SK-N-SH (cell line): ENCODE data around the gene ATG16L1. TPM values are rescaled to one million over a fixed set of nuclear protein-coding genes. Genes with fewer than 3 reads are reported as not detected.

ENCODE experiments used
- CTCF ChIA-PET: fragments of 300-600, 350-600 bp; formaldehyde crosslinking; extraction: SDS; loops from one replicate; lab custom pipeline; 2021; lab: Yijun Ruan, JAX
- POLR2A ChIA-PET: fragments of 350-600 bp; sonication (Branson Sonifier 250); formaldehyde crosslinking; extraction: SDS; loops from one replicate; lab custom pipeline; 2020; ENCODE audit warnings: antibody characterized with exemption, inconsistent platforms; lab: Yijun Ruan, JAX
- DNase-seq: peaks from one replicate; pipeline ENCODE4 v3.0.0; 2012
- H2AFZ ChIP-seq: fragments of 200-600 bp; sonication (generic); 2 replicates; pipeline ENCODE4 v1.8.1; 2016; ENCODE audit warnings: antibody characterized with exemption, mild to moderate bottlenecking, low read depth
- H3F3A ChIP-seq: fragments of 200-600 bp; sonication (generic); replicated peaks from 2 replicates; pipeline ENCODE3; 2016; ENCODE audit warnings: antibody characterized with exemption, mild to moderate bottlenecking; ENCODE audit not compliant: insufficient read depth
- H3K27ac ChIP-seq, 2 experiments: fragments of 200-500 bp in 1 of 2; fragments of 200-600 bp in 1 of 2; sonication (Bioruptor generic) in 1 of 2; sonication (generic), shearing (Covaris generic) in 1 of 2; 2 replicates each; pipeline versions ENCODE4 v1.5.1 to v1.6.1; 2014 to 2016; ENCODE audit warnings: low read depth in 2 of 2, inconsistent platforms in 1 of 2, low read length in 1 of 2, mild to moderate bottlenecking in 1 of 2, mixed read lengths in 1 of 2
- H3K27me3 ChIP-seq: fragments of 200-600 bp; sonication (generic), shearing (Covaris generic); 2 replicates; pipeline ENCODE4 v1.6.1; 2016; ENCODE audit warnings: mixed run types; ENCODE audit not compliant: insufficient read depth
- H3K36me3 ChIP-seq, 2 experiments: fragments of 200-500 bp in 1 of 2; fragments of 200-600 bp in 1 of 2; sonication (Bioruptor generic) in 1 of 2; sonication (generic) in 1 of 2; replicated peaks in 1 of 2; 2 replicates each; pipeline versions ENCODE3 to v1.5.1; 2014 to 2016; ENCODE audit warnings: low read length in 1 of 2, mild to moderate bottlenecking in 1 of 2; ENCODE audit not compliant: insufficient read depth in 2 of 2, control insufficient read depth in 1 of 2
- H3K4me1 ChIP-seq, 2 experiments: fragments of 200-500 bp in 1 of 2; fragments of 200-600 bp in 1 of 2; sonication (Bioruptor generic) in 1 of 2; sonication (generic), shearing (Covaris generic) in 1 of 2; 2 replicates each; pipeline versions ENCODE4 v1.5.1 to v1.6.1; 2014 to 2016; ENCODE audit warnings: low read depth in 1 of 2, low read length in 1 of 2, mixed run types in 1 of 2; ENCODE audit not compliant: insufficient read depth in 2 of 2, control insufficient read depth in 1 of 2
- H3K4me2 ChIP-seq: fragments of 200-600 bp; sonication (generic), shearing (Covaris generic); 2 replicates; pipeline ENCODE4 v1.6.1; 2017; ENCODE audit warnings: mixed run types
- H3K4me3 ChIP-seq, 2 experiments: fragments of 200-500 bp in 1 of 2; fragments of 200-600 bp in 1 of 2; sonication (Bioruptor generic) in 1 of 2; sonication (generic), shearing (Covaris generic) in 1 of 2; 2 replicates each; pipeline versions ENCODE4 v1.5.1 to v1.8.1; 2014 to 2016; ENCODE audit warnings: low read depth in 2 of 2, inconsistent platforms in 1 of 2, low read length in 1 of 2, mild to moderate bottlenecking in 1 of 2, mixed read lengths in 1 of 2, moderate library complexity in 1 of 2
- H3K79me2 ChIP-seq: fragments of 200-600 bp; sonication (generic); 2 replicates; pipeline ENCODE4 v1.8.1; 2017; ENCODE audit warnings: mild to moderate bottlenecking; ENCODE audit not compliant: insufficient read depth
- H3K9ac ChIP-seq: fragments of 200-600 bp; sonication (generic); 2 replicates; pipeline ENCODE4 v1.6.1; 2017; ENCODE audit warnings: mixed run types
- H3K9me2 ChIP-seq: fragments of 200-600 bp; sonication (generic); 2 replicates; pipeline ENCODE4 v1.6.1; 2017; ENCODE audit warnings: mixed run types
- H3K9me3 ChIP-seq: fragments of 200-600 bp; sonication (generic); 2 replicates; pipeline ENCODE4 v1.6.1; 2017; ENCODE audit warnings: mixed run types, mild to moderate bottlenecking, moderate library complexity
- H4K20me1 ChIP-seq: fragments of 200-600 bp; sonication (generic); 2 replicates; pipeline ENCODE4 v1.6.1; 2017; ENCODE audit warnings: mild to moderate bottlenecking, mixed run types; ENCODE audit not compliant: insufficient read depth
- CHD2 ChIP-seq: fragments of 150-350 bp; IDR thresholded peaks from 2 replicates; pipeline ENCODE4 v1.6.1; 2018; ENCODE audit warnings: low read length; ENCODE audit not compliant: partially characterized antibody
- FOSL2 ChIP-seq: IDR thresholded peaks from 2 replicates; pipeline ENCODE4 v1.4.0; 2012; ENCODE audit warnings: low read depth, mild to moderate bottlenecking, moderate library complexity, borderline replicate concordance
- FOXM1 ChIP-seq: IDR thresholded peaks from 2 replicates; pipeline ENCODE4 v1.4.0; 2012; ENCODE audit warnings: low read depth, mild to moderate bottlenecking
- GABPA ChIP-seq: IDR thresholded peaks from 2 replicates; pipeline ENCODE4 v1.4.0; 2012; ENCODE audit warnings: low read depth, mild to moderate bottlenecking
- JUND ChIP-seq: IDR thresholded peaks from 2 replicates; pipeline ENCODE4 v1.4.0; 2012
- MEF2A ChIP-seq: IDR thresholded peaks from 2 replicates; pipeline ENCODE4 v1.4.0; 2012; ENCODE audit warnings: low read depth, borderline replicate concordance
- MXI1 ChIP-seq: IDR thresholded peaks from 2 replicates; pipeline ENCODE4 v1.6.1; 2012; ENCODE audit warnings: mild to moderate bottlenecking, low read depth, low read length, improper control_type of control experiment
- NFIC ChIP-seq: IDR thresholded peaks from 2 replicates; pipeline ENCODE4 v1.4.0; 2012; ENCODE audit warnings: borderline replicate concordance
- NRF1 ChIP-seq: IDR thresholded peaks from 2 replicates; pipeline ENCODE4 v1.6.1; 2012; ENCODE audit warnings: low read depth, mild to moderate bottlenecking, low read length
- POLR2AphosphoS5 ChIP-seq: IDR thresholded peaks from 2 replicates; pipeline ENCODE4 v1.6.1; 2012; ENCODE audit warnings: low read depth, low read length
- RAD21 ChIP-seq: IDR thresholded peaks from 2 replicates; pipeline ENCODE4 v1.6.1; 2012; ENCODE audit warnings: mild to moderate bottlenecking, low read length
- RCOR1 ChIP-seq: fragments of 150-350 bp; IDR thresholded peaks from 2 replicates; pipeline ENCODE4 v1.6.1; 2017; ENCODE audit warnings: antibody characterized with exemption, low read length
- RFX5 ChIP-seq: IDR thresholded peaks from 2 replicates; pipeline ENCODE4 v1.6.1; 2012; ENCODE audit warnings: mild to moderate bottlenecking, improper control_type of control experiment, low read length
- RXRA ChIP-seq: IDR thresholded peaks from 2 replicates; pipeline ENCODE4 v1.4.0; 2012; ENCODE audit warnings: low read depth, mild to moderate bottlenecking, borderline replicate concordance
- SMC3 ChIP-seq: IDR thresholded peaks from 2 replicates; pipeline ENCODE4 v1.6.1; 2012; ENCODE audit warnings: low read depth, low read length, improper control_type of control experiment
- TCF12 ChIP-seq: IDR thresholded peaks from 2 replicates; pipeline ENCODE4 v1.4.0; 2012
- TEAD4 ChIP-seq: IDR thresholded peaks from 2 replicates; pipeline ENCODE4 v1.4.0; 2012; ENCODE audit warnings: mild to moderate bottlenecking, borderline replicate concordance; ENCODE audit not compliant: insufficient read depth
- USF2 ChIP-seq: fragments of 150-350 bp; IDR thresholded peaks from 2 replicates; pipeline ENCODE4 v1.6.1; 2017; ENCODE audit warnings: antibody characterized with exemption, low read length, low read depth, borderline replicate concordance
- YY1 ChIP-seq: IDR thresholded peaks from 2 replicates; pipeline ENCODE4 v1.4.0; 2012; ENCODE audit warnings: low read depth, mild to moderate bottlenecking
- WGBS: methylation state at CpG from one replicate; pipeline ENCODE4 v1.1.6; 2017; ENCODE audit warnings: low lambda C conversion rate; 5-methylcytosine and 5-hydroxymethylcytosine counted together
- polyA plus RNA-seq, 3 experiments: library from polyadenylated mRNA; depleted of rRNA; stranded (reverse); fragments of >200 nt; gene quantifications; 2 replicates each; pipeline ENCODE4 v1.2.3, GENCODE V29; 2012
- TF ChIP-seq, protein P1 (sequence below): fragments of 150-350 bp; IDR thresholded peaks from 2 replicates; pipeline ENCODE4 v1.6.1; 2016; ENCODE audit warnings: mild to moderate bottlenecking, low read depth, low read length
- TF ChIP-seq, protein P2 (sequence below): IDR thresholded peaks from 2 replicates; pipeline ENCODE4 v1.4.0; 2012; ENCODE audit warnings: low read depth, borderline replicate concordance
- TF ChIP-seq, protein P3 (sequence below): IDR thresholded peaks from 2 replicates; pipeline ENCODE4 v1.4.0; 2012; ENCODE audit warnings: low read depth, borderline replicate concordance

ATG16L1 gene
- polyA plus RNA-seq, 1 of the 3 experiments (the other 2 are of a cell fraction) = 22.2 TPM

GRCh38 chr2:233281992-233282603 lies 30.6 kb downstream of the ATG16L1 start:
- H2AFZ ChIP-seq = no peak overlapping the region
- H3K4me1 ChIP-seq = peaks cover 0 to 9% of the 10 kb centered on the region in 2 experiments; a peak in 2 of 4 replicates
- H3K27ac ChIP-seq = no peak overlapping the region
- no peaks in the 10 kb centered on the region for H3K9me2 ChIP-seq
- H3K36me3 ChIP-seq = peaks cover 74 to 82% of the 10 kb centered on the region in 2 experiments
- H3K9ac ChIP-seq = no peak overlapping the region
- H3K79me2 ChIP-seq = no peaks in the 10 kb centered on the region
- H3K9me3 ChIP-seq = no peaks in the 10 kb centered on the region
- no peaks in the 10 kb centered on the region for H3K27me3 ChIP-seq
- H3K4me2 ChIP-seq = no peak overlapping the region
- ChIA-PET POLR2A (no interaction called here), CTCF (interaction anchor here (1.8 kb wide), 1 partner anchor 12 kb away, joined by 5 read pairs; no protein-coding TSS in a partner anchor)
- H3K4me3 ChIP-seq = no peak overlapping the region
- no peak for DNase-seq
- WGBS = 95% methylated on average over 6 of the region's 6 CpGs
- no peak for TF ChIP-seq CHD2
- TF ChIP-seq RAD21 = no peak
- TF ChIP-seq YY1 = no peak
- TF ChIP-seq NFIC = no peak
- no peak for TF ChIP-seq POLR2AphosphoS5
- TF ChIP-seq, protein P1, sequence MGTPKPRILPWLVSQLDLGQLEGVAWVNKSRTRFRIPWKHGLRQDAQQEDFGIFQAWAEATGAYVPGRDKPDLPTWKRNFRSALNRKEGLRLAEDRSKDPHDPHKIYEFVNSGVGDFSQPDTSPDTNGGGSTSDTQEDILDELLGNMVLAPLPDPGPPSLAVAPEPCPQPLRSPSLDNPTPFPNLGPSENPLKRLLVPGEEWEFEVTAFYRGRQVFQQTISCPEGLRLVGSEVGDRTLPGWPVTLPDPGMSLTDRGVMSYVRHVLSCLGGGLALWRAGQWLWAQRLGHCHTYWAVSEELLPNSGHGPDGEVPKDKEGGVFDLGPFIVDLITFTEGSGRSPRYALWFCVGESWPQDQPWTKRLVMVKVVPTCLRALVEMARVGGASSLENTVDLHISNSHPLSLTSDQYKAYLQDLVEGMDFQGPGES = no peak
- no peak for TF ChIP-seq JUND
- TF ChIP-seq FOXM1 = no peak
- TF ChIP-seq, protein P2, sequence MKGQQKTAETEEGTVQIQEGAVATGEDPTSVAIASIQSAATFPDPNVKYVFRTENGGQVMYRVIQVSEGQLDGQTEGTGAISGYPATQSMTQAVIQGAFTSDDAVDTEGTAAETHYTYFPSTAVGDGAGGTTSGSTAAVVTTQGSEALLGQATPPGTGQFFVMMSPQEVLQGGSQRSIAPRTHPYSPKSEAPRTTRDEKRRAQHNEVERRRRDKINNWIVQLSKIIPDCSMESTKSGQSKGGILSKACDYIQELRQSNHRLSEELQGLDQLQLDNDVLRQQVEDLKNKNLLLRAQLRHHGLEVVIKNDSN = no peak
- no peak for TF ChIP-seq GABPA
- TF ChIP-seq RXRA = no peak
- no peak for TF ChIP-seq FOSL2
- no peak for TF ChIP-seq RFX5
- H3F3A ChIP-seq = no peaks in the 10 kb centered on the region
- H4K20me1 ChIP-seq = no peaks in the 10 kb centered on the region

DNA sequence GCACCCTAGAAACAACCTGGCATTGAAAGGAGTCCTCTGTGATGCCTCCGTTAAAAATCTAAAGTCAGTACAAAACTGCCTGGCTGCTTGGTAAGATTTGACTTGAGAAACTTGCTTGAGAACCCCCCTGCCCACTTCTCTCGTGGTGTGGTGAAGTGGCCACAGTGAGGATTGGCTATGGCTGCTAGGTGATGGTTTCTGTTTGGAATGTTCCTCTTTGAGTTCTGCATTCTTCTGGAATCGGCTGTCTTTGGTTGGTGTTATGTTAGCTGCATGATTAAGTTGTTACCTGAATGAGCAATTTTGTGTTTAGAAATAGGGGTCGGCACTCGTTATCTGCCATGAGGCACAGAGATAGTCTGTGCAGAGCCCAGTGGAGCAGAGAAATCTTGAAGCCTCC lies 34.4 kb downstream of the ATG16L1 start:
- no peaks in the 10 kb centered on the region for H3F3A ChIP-seq
- H3K27me3 ChIP-seq = no peaks in the 10 kb centered on the region
- no peak overlapping the region for H2AFZ ChIP-seq
- H3K4me2 ChIP-seq = no peak overlapping the region
- ChIA-PET POLR2A (no interaction called here), CTCF (no interaction called here)
- H3K9me2 ChIP-seq = no peaks in the 10 kb centered on the region
- H3K27ac ChIP-seq = no peak overlapping the region
- no peak overlapping the region for H3K4me3 ChIP-seq
- H3K79me2 ChIP-seq = no peaks in the 10 kb centered on the region
- DNase-seq = no peak
- H3K4me1 ChIP-seq = peaks cover 2 to 7% of the 10 kb centered on the region in 2 experiments; a peak in 1 of 4 replicates
- H3K9me3 ChIP-seq = no peaks in the 10 kb centered on the region
- H3K9ac ChIP-seq = no peak overlapping the region
- no peaks in the 10 kb centered on the region for H4K20me1 ChIP-seq
- peaks cover 66 to 69% of the 10 kb centered on the region in 2 experiments for H3K36me3 ChIP-seq
- 91% methylated on average over 5 of the region's 5 CpGs for WGBS
- TF ChIP-seq TCF12 (no peak), USF2 (no peak), NRF1 (no peak), RXRA (no peak), YY1 (no peak), FOSL2 (no peak), MEF2A (no peak), RFX5 (no peak), JUND (no peak), RCOR1 (no peak), NFIC (no peak), RAD21 (no peak), POLR2AphosphoS5 (no peak), FOXM1 (no peak), MXI1 (no peak), SMC3 (no peak), TEAD4 (no peak)
- TF ChIP-seq, protein P3, sequence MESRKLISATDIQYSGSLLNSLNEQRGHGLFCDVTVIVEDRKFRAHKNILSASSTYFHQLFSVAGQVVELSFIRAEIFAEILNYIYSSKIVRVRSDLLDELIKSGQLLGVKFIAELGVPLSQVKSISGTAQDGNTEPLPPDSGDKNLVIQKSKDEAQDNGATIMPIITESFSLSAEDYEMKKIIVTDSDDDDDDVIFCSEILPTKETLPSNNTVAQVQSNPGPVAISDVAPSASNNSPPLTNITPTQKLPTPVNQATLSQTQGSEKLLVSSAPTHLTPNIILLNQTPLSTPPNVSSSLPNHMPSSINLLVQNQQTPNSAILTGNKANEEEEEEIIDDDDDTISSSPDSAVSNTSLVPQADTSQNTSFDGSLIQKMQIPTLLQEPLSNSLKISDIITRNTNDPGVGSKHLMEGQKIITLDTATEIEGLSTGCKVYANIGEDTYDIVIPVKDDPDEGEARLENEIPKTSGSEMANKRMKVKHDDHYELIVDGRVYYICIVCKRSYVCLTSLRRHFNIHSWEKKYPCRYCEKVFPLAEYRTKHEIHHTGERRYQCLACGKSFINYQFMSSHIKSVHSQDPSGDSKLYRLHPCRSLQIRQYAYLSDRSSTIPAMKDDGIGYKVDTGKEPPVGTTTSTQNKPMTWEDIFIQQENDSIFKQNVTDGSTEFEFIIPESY = no peak
